Neural progenitor cell (in vitro differentiated cells): ENCODE results near the gene ATP2A3. TPM values are rescaled to one million over a fixed set of nuclear protein-coding genes. Genes with fewer than 3 reads are reported as not detected.
A peak's percentile ranks its signal among the peaks of the same experiment; 100 is the strongest.

Experiments
- DNase-seq: peaks from one replicate; pipeline ENCODE4 v3.0.0-alpha.2; 2016; ENCODE audit warnings: low spot score
- H2AFZ ChIP-seq: fragments of 200-600 bp; sonication (generic); replicated peaks from 2 replicates; pipeline ENCODE4 v1.6.1; 2016; ENCODE audit warnings: antibody characterized with exemption
- H3F3A ChIP-seq: fragments of 200-600 bp; sonication (generic); 2 replicates; pipeline ENCODE4 v1.6.1; 2016; ENCODE audit warnings: antibody characterized with exemption, low read depth
- H3K27ac ChIP-seq: fragments of 200-600 bp; sonication (generic); 2 replicates; pipeline ENCODE4 v1.5.1; 2016; ENCODE audit warnings: mild to moderate bottlenecking
- H3K27me3 ChIP-seq: fragments of 200-600 bp; sonication (generic); 2 replicates; pipeline ENCODE4 v1.6.1; 2016; ENCODE audit warnings: mild to moderate bottlenecking, moderate library complexity
- H3K36me3 ChIP-seq: fragments of 200-600 bp; sonication (generic); 2 replicates; pipeline ENCODE4 v1.5.1; 2016
- H3K4me1 ChIP-seq: fragments of 200-600 bp; sonication (generic); 2 replicates; pipeline ENCODE4 v1.6.1; 2016; ENCODE audit warnings: mixed run types
- H3K4me2 ChIP-seq: fragments of 200-600 bp; sonication (generic); 2 replicates; pipeline ENCODE4 v1.6.1; 2016
- H3K4me3 ChIP-seq: fragments of 200-600 bp; sonication (generic); 2 replicates; pipeline ENCODE4 v1.5.1; 2016
- H3K79me2 ChIP-seq: fragments of 200-600 bp; sonication (generic); 2 replicates; pipeline ENCODE4 v1.6.1; 2016; ENCODE audit warnings: low read depth
- H3K9ac ChIP-seq: fragments of 200-600 bp; sonication (generic); 2 replicates; pipeline ENCODE4 v1.6.1; 2016
- H3K9me3 ChIP-seq: fragments of 200-600 bp; sonication (generic); 2 replicates; pipeline ENCODE4 v1.5.1; 2016; ENCODE audit warnings: low read depth
- H4K20me1 ChIP-seq: fragments of 200-600 bp; sonication (generic); 2 replicates; pipeline ENCODE4 v1.6.1; 2016; ENCODE audit warnings: low read depth
- H3K27ac Mint-ChIP-seq: 3 replicates; pipeline ENCODE4 v1.8.0; 2021; ENCODE audit warnings: mixed read lengths
- H3K27me3 Mint-ChIP-seq: 2 replicates; pipeline ENCODE4 v1.8.0; 2022; ENCODE audit warnings: low read depth, mild to moderate bottlenecking, inconsistent platforms, moderate library complexity, mixed read lengths; ENCODE audit not compliant: insufficient read depth
- H3K36me3 Mint-ChIP-seq: 3 replicates; pipeline ENCODE4 v1.8.0; 2021; ENCODE audit warnings: mixed read lengths
- H3K4me1 Mint-ChIP-seq: 3 replicates; pipeline ENCODE4 v1.8.0; 2021; ENCODE audit warnings: mixed read lengths
- H3K4me3 Mint-ChIP-seq: 3 replicates; pipeline ENCODE4 v1.8.0; 2021; ENCODE audit warnings: mild to moderate bottlenecking, moderate library complexity, mixed read lengths
- H3K9me3 Mint-ChIP-seq: 3 replicates; pipeline ENCODE4 v1.8.0; 2020; ENCODE audit warnings: mixed read lengths
- CTCF ChIP-seq: fragments of 200-600 bp; sonication (generic); IDR thresholded peaks from 2 replicates; pipeline ENCODE4 v1.5.1; 2017; ENCODE audit warnings: antibody characterized with exemption, mild to moderate bottlenecking
- EZH2 ChIP-seq: fragments of 200-600 bp; sonication (generic); IDR thresholded peaks from 2 replicates; pipeline ENCODE4 v1.6.1; 2017; ENCODE audit warnings: antibody characterized with exemption, mild to moderate bottlenecking, moderate library complexity
- EZH2phosphoT487 ChIP-seq: fragments of 200-600 bp; sonication (generic); IDR thresholded peaks from 2 replicates; pipeline ENCODE4 v1.6.1; 2017; ENCODE audit warnings: antibody characterized with exemption
- total RNA-seq: library from RNA; depleted of rRNA; stranded (reverse); fragments of >200 nt; gene quantifications from 2 replicates; pipeline ENCODE4 v1.2.3, GENCODE V29; 2015; ENCODE audit warnings: low replicate concordance

Gene ATP2A3
- total RNA-seq, 1 donor from 2014 or later = 0.65 TPM

- Histone ChIP-seq H2AFZ (no peak overlapping the region), H3K9me3 (no peaks in the 10 kb centered on the region), H3K79me2 (no peaks in the 10 kb centered on the region), H3K27ac (no peak overlapping the region), H3K27me3 (no peaks in the 10 kb centered on the region), H3K4me1 (no peaks in the 10 kb centered on the region), H3K4me2 (no peak overlapping the region), H3K9ac (no peak overlapping the region), H3K4me3 (no peak overlapping the region), H4K20me1 (no peaks in the 10 kb centered on the region), H3K36me3 (no peaks in the 10 kb centered on the region), H3F3A (no peaks in the 10 kb centered on the region)
- H3K36me3 Mint-ChIP-seq = no peaks in the 10 kb centered on the region
- H3K4me1 Mint-ChIP-seq = peaks cover 21% of the 10 kb centered on the region
- H3K27ac Mint-ChIP-seq = peak overlapping the region; percentile 66
- H3K27me3 Mint-ChIP-seq = peaks cover 16% of the 10 kb centered on the region
- DNase-seq = no peak
- TF ChIP-seq EZH2phosphoT487 (no peak), CTCF (no peak), EZH2 (no peak)
- no peaks in the 10 kb centered on the region for H3K9me3 Mint-ChIP-seq
- no peak overlapping the region for H3K4me3 Mint-ChIP-seq
Measured at GRCh38 chr17:3922765-3923164, 41.5 kb downstream of the ATP2A3 start.

- H4K20me1 ChIP-seq = no peaks in the 10 kb centered on the region
- Mint-ChIP-seq H3K4me3 (no peak overlapping the region), H3K36me3 (no peaks in the 10 kb centered on the region), H3K27ac (peak overlapping the region; percentile 81), H3K27me3 (peaks cover 12% of the 10 kb centered on the region), H3K4me1 (peaks cover 15% of the 10 kb centered on the region), H3K9me3 (no peaks in the 10 kb centered on the region)
- H3K79me2 ChIP-seq = no peaks in the 10 kb centered on the region
- H3K4me1 ChIP-seq = no peaks in the 10 kb centered on the region
- H3F3A ChIP-seq = no peaks in the 10 kb centered on the region
- no peak overlapping the region for H3K4me3 ChIP-seq
- H3K27ac ChIP-seq = no peak overlapping the region
- H3K36me3 ChIP-seq = no peaks in the 10 kb centered on the region
- H3K4me2 ChIP-seq = no peak overlapping the region
- H3K9me3 ChIP-seq = no peaks in the 10 kb centered on the region
- peak overlapping the region; percentile 79 for H2AFZ ChIP-seq
- DNase-seq = no peak
- no peaks in the 10 kb centered on the region for H3K27me3 ChIP-seq
- H3K9ac ChIP-seq = no peak overlapping the region
- TF ChIP-seq CTCF (no peak), EZH2 (no peak), EZH2phosphoT487 (no peak)
Measured at GRCh38 chr17:3921502-3922319, 42.5 kb downstream of the ATP2A3 start.

GRCh38 chr17:3921006-3921405, 43.2 kb downstream of the ATP2A3 start:
- Histone ChIP-seq H2AFZ (peak overlapping the region; percentile 79), H3K9ac (no peak overlapping the region), H3K27me3 (no peaks in the 10 kb centered on the region), H3K27ac (no peak overlapping the region), H3K36me3 (no peaks in the 10 kb centered on the region), H3K9me3 (no peaks in the 10 kb centered on the region), H4K20me1 (no peaks in the 10 kb centered on the region), H3K4me2 (no peak overlapping the region), H3K79me2 (no peaks in the 10 kb centered on the region), H3K4me1 (no peaks in the 10 kb centered on the region), H3F3A (no peaks in the 10 kb centered on the region), H3K4me3 (no peak overlapping the region)
- Mint-ChIP-seq H3K36me3 (no peaks in the 10 kb centered on the region), H3K4me1 (peaks cover 15% of the 10 kb centered on the region), H3K27me3 (peaks cover 10% of the 10 kb centered on the region), H3K27ac (no peak overlapping the region), H3K9me3 (no peaks in the 10 kb centered on the region), H3K4me3 (no peak overlapping the region)
- no peak for DNase-seq
- no peak for TF ChIP-seq EZH2phosphoT487
- no peak for TF ChIP-seq EZH2
- TF ChIP-seq CTCF = no peak
